Suprapubic skin (tissue), 4 donors: ENCODE results near the gene EGFR. TPM values are rescaled to one million over a fixed set of nuclear protein-coding genes. Genes with fewer than 3 reads are reported as not detected.
A peak's percentile ranks its signal among the peaks of the same experiment; 100 is the strongest.

Experiments
- DNase-seq, 2 donors: peaks; one replicate each; pipeline ENCODE4 v3.0.0-alpha.2; 2019; ENCODE audit warnings: low spot score in 2 of 2
- H3K27ac ChIP-seq: fragments of 200-600 bp; sonication (generic); one replicate; pipeline ENCODE4 v1.5.1; 2019
- H3K27me3 ChIP-seq: fragments of 200-600 bp; sonication (generic); one replicate; pipeline ENCODE4 v1.5.1; 2019
- H3K36me3 ChIP-seq: fragments of 200-600 bp; sonication (generic); one replicate; pipeline ENCODE4 v1.5.1; 2019
- H3K4me1 ChIP-seq: fragments of 200-600 bp; sonication (generic); one replicate; pipeline ENCODE4 v1.5.1; 2019
- H3K4me3 ChIP-seq: fragments of 200-600 bp; sonication (generic); one replicate; pipeline ENCODE4 v1.5.1; 2019; ENCODE audit warnings: mild to moderate bottlenecking
- H3K9me3 ChIP-seq: fragments of 200-600 bp; sonication (generic); one replicate; pipeline ENCODE4 v1.5.1; 2019
- CTCF ChIP-seq, 2 donors: fragments of 200-600 bp in 1 of 2; fragments of 450-650 bp in 1 of 2; sonication (generic) in 1 of 2; IDR thresholded peaks; one replicate each; pipeline ENCODE4 v1.5.1; 2016 to 2019; ENCODE audit warnings: antibody characterized with exemption in 2 of 2, mild to moderate bottlenecking in 1 of 2, moderate library complexity in 1 of 2
- EP300 ChIP-seq: sonication (generic); formaldehyde crosslinking; IDR thresholded peaks from one replicate; pipeline ENCODE4 v1.6.1; 2017; ENCODE audit warnings: antibody characterized with exemption
- POLR2A ChIP-seq, 2 donors: fragments of 450-650 bp; IDR thresholded peaks; one replicate each; pipeline ENCODE4 v1.6.1; 2017; ENCODE audit warnings: antibody characterized with exemption in 2 of 2, mild to moderate bottlenecking in 2 of 2, moderate library complexity in 2 of 2
- POLR2AphosphoS5 ChIP-seq, 3 donors: sonication (generic); formaldehyde crosslinking; IDR thresholded peaks; one replicate each; pipeline ENCODE4 v1.6.1; 2017; ENCODE audit warnings: antibody characterized with exemption in 3 of 3
- WGBS: methylation state at CpG from one replicate; pipeline ENCODE4 v1.1.5; 2018; 5-methylcytosine and 5-hydroxymethylcytosine counted together
- total RNA-seq, 4 donors: library from RNA; depleted of rRNA; stranded (reverse); fragments of >200 nt; gene quantifications; one replicate each; pipeline ENCODE4 v1.1.0, GENCODE V29; 2016

The EGFR gene
- total RNA-seq, 4 donors from 2014 or later: 231 to 341 (median 271) TPM

- Histone ChIP-seq H3K27ac (no peak overlapping the region), H3K4me1 (peaks cover 16% of the 10 kb centered on the region), H3K27me3 (no peaks in the 10 kb centered on the region), H3K4me3 (no peak overlapping the region), H3K36me3 (peaks cover 85% of the 10 kb centered on the region), H3K9me3 (no peaks in the 10 kb centered on the region)
- TF ChIP-seq EP300: no peak
- no peak for TF ChIP-seq CTCF (IDR thresholded peaks at IDR 0.05)
- TF ChIP-seq POLR2AphosphoS5 (IDR thresholded peaks at IDR 0.05): no peak
- no peak for TF ChIP-seq POLR2A (IDR thresholded peaks at IDR 0.05)
- WGBS: 90% methylated on average over 12 of the region's 12 CpGs
- no peak for DNase-seq
Measured at GRCh38 chr7:55174456-55174855, 155.6 kb downstream of the EGFR start.

- Histone ChIP-seq H3K9me3 (no peaks in the 10 kb centered on the region), H3K36me3 (peaks cover 85% of the 10 kb centered on the region), H3K4me1 (peaks cover 16% of the 10 kb centered on the region), H3K27me3 (no peaks in the 10 kb centered on the region), H3K27ac (no peak overlapping the region), H3K4me3 (no peak overlapping the region)
- 44% methylated on average over 1 of the region's 1 CpG for whole genome bisulfite sequencing
- no peak for DNase-seq
- TF ChIP-seq POLR2AphosphoS5 (IDR thresholded peaks at IDR 0.05) (no peak), CTCF (IDR thresholded peaks at IDR 0.05) (no peak), EP300 (no peak), POLR2A (IDR thresholded peaks at IDR 0.05) (no peak)
Measured at GRCh38 chr7:55174856-55175255, 156.0 kb downstream of the EGFR start.

- Histone ChIP-seq H3K27ac (peak overlapping the region; percentile 79), H3K27me3 (no peaks in the 10 kb centered on the region), H3K9me3 (no peaks in the 10 kb centered on the region), H3K4me3 (no peak overlapping the region), H3K4me1 (peaks cover 21% of the 10 kb centered on the region), H3K36me3 (peaks cover 85% of the 10 kb centered on the region)
- no peak for DNase-seq
- no peak for TF ChIP-seq EP300
- no peak for TF ChIP-seq POLR2A (IDR thresholded peaks at IDR 0.05)
- TF ChIP-seq CTCF (IDR thresholded peaks at IDR 0.05): no peak
- TF ChIP-seq POLR2AphosphoS5 (IDR thresholded peaks at IDR 0.05): no peak
- WGBS: 71% methylated on average over 7 of the region's 7 CpGs
Measured at GRCh38 chr7:55177068-55177530, 158.3 kb downstream of the EGFR start.

GRCh38 chr7:55177589-55178261, 158.9 kb downstream of the EGFR start:
- no peaks in the 10 kb centered on the region for H3K27me3 ChIP-seq
- H3K9me3 ChIP-seq: no peaks in the 10 kb centered on the region
- 66% methylated on average over 13 of the region's 18 CpGs for WGBS
- peak overlapping the region; percentile 79 for H3K27ac ChIP-seq
- peaks cover 85% of the 10 kb centered on the region for H3K36me3 ChIP-seq
- peaks cover 21% of the 10 kb centered on the region for H3K4me1 ChIP-seq
- TF ChIP-seq CTCF (IDR thresholded peaks at IDR 0.05) (no peak), POLR2A (IDR thresholded peaks at IDR 0.05) (no peak), POLR2AphosphoS5 (IDR thresholded peaks at IDR 0.05) (peak in 2 of 3 donors; percentile 11 to 18)
- no peak overlapping the region for H3K4me3 ChIP-seq
- DNase-seq: no peak

GRCh38 chr7:55178292-55178862, 159.6 kb downstream of the EGFR start:
- H3K4me3 ChIP-seq: no peak overlapping the region
- no peak for TF ChIP-seq CTCF (IDR thresholded peaks at IDR 0.05)
- no peak for TF ChIP-seq EP300
- TF ChIP-seq POLR2AphosphoS5 (IDR thresholded peaks at IDR 0.05): no peak
- no peak for TF ChIP-seq POLR2A (IDR thresholded peaks at IDR 0.05)
- H3K9me3 ChIP-seq: no peaks in the 10 kb centered on the region
- peak overlapping the region; percentile 79 for H3K27ac ChIP-seq
- H3K36me3 ChIP-seq: peaks cover 83% of the 10 kb centered on the region
- DNase-seq: no peak
- 72% methylated on average over 8 of the region's 8 CpGs for WGBS
- H3K4me1 ChIP-seq: peaks cover 21% of the 10 kb centered on the region
- H3K27me3 ChIP-seq: no peaks in the 10 kb centered on the region
